B cell (primary cell): Measurements from ENCODE around the gene LMF2.

Experiments
- EZH2 ChIP-seq: IDR thresholded peaks from 2 replicates; pipeline ENCODE4 v1.6.1; 2012; ENCODE audit warnings: borderline replicate concordance, low read depth, mild to moderate bottlenecking, moderate library complexity, low read length; ENCODE audit not compliant: insufficient read depth, poor library complexity, severe bottlenecking
- TF ChIP-seq, protein P1 (sequence below): fragments of 200-600 bp; IDR thresholded peaks from one replicate; pipeline ENCODE4 v1.8.0; 2022; ENCODE audit warnings: antibody characterized with exemption, mild to moderate bottlenecking

- TF ChIP-seq, protein P1, sequence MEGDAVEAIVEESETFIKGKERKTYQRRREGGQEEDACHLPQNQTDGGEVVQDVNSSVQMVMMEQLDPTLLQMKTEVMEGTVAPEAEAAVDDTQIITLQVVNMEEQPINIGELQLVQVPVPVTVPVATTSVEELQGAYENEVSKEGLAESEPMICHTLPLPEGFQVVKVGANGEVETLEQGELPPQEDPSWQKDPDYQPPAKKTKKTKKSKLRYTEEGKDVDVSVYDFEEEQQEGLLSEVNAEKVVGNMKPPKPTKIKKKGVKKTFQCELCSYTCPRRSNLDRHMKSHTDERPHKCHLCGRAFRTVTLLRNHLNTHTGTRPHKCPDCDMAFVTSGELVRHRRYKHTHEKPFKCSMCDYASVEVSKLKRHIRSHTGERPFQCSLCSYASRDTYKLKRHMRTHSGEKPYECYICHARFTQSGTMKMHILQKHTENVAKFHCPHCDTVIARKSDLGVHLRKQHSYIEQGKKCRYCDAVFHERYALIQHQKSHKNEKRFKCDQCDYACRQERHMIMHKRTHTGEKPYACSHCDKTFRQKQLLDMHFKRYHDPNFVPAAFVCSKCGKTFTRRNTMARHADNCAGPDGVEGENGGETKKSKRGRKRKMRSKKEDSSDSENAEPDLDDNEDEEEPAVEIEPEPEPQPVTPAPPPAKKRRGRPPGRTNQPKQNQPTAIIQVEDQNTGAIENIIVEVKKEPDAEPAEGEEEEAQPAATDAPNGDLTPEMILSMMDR, result no peak
- TF ChIP-seq EZH2, result no peak
These were observed 46.0 kb downstream of the LMF2 start for GRCh38 chr22:50461536-50461935.
